HG03521 (cell line): ENCODE measurements around the gene PDSS2.
"Not testable (repeated sequence)": the region's sequence is repeated elsewhere in the genome, so short reads cannot be mapped to it uniquely, and the experiment has no call there.

Source experiments
- ATAC-seq: cut with Tn5 transposase; IDR thresholded peaks from one replicate; pipeline ENCODE4 v1.9.1; 2021; ENCODE audit warnings: mild to moderate bottlenecking, moderate library complexity; ENCODE audit not compliant: unreplicated experiment

The PDSS2 gene

DNA sequence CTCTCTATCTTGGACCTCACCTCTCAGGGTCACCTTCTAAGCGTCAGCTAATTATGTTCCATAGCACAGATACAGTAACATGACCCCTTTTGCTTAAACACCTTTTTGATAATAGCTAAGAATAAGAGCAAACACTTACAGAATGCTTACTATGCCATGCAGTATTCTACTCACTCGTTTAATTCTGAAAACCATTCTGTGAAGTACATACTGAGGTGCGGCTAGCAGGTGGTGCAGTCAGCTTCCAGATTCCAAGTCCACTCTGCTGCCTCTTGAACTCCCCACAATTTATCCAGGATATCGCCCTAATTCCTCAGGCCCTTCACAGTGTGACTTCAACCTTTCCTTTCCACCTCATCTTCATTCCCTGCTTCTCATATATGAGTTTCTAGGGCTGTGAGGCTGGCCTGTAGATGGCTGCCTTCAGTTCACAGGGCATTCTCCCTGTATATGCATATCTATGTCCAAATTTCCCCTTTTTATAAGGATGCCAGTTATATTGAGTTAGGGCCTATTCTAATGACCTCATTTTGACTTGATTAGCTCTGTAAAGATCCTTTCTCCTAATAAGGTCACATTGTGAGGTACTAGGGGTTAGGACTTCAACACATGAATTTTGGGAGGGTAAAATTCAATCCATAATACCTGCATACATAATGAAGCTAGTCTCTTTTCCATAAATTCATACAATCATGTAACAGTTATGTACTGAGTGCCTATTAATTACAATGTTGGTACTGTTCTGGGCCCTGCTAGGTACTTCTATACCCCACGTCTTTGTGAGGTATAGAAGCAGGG lies 130.1 kb downstream of the PDSS2 start:
- ATAC-seq: no peak

DNA sequence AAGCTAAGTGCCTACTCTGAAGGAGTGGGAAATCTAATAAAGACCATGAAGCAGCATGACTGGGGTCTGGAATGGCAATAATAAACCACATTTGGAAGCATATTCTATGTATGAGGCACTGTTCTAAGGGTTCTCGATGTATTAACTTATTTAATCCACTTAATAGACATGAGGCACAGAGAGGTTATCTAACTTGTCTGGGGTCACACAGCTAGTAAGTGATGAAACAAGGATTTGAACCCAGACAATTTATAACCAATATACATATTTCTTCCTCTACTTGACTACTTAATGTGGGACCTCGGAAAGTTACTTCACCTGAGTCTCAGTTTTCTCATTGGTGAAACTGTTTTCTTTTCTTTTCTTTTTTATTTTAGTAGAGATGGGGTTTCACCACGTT lies 131.3 kb downstream of the PDSS2 start:
- ATAC-seq: no peak

DNA sequence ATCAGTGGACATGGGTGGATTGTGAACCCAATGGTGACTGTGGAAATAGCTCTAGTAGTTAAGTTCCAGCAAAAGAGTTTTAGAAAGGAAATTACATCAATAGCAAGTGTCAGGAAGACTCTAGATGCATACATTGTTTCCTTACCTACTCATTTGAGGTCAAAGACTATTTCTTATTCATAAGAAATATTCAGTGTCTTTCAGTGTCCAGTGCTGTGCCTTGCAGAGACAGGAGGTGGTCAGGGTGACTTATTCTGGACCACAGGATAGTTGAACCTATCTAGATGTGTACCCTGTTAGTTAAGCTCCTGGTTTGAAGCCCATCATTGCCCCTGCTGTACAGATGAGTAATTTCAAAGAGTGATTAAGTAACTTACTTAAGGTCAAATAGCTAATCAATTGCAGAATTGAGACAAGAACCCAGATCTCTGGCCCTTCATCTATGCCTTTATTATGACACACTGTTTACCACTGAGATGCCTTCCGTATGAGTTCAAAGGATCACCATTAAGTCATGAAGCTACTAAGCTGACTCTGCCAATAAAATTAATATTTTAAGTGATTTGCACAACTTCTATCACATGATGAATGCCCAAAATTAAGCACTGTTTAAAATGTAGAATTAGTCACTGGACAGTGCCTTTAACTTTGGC lies 136.1 kb downstream of the PDSS2 start:
- no peak for ATAC-seq

DNA sequence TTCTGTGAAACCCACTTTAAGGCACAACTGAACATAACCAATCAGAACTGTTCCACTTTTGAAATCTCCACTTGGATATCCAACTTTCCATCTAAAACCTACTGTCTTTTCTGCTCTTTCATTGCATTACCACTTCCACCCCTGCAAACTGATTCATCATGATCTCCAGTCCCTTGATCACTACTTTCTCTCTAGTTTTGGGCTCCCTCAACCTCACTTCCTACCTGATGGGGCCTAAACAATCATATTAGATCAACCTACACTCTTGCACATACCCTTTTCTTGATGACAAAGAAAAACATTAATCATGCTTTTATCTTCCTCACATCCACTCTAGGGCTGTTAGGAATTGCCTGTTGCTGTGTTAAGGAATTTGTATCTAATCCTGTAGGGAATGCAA lies 137.6 kb downstream of the PDSS2 start:
- no peak for ATAC-seq

DNA sequence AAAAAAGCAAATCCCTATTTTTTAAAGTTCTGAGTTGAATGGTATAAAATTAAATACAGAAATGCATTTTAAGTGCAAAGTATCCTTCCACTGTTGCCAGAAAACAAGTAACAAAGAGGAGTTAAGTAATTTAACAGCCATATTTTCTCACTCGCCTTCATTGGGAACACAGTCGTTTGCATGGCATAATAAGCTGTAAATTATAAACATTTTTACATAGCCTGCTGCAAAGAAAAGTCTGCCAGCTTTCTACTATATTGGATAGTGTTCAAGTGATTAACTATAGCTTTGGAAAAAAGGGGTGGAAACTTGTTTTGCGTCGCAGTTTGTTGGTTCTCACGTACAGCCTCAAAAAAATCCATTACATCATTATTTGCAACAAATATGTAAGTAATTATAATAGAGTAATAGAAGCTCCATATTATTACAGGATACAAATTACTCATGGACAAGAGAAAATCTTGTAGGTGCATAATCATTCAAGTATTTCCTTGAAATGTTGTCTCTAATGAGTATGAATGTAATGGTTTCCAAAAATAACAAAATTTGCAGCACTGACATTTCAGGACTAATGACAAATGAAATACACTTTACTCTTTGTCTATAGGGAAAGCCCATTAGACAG lies 139.3 kb downstream of the PDSS2 start:
- ATAC-seq: no peak

DNA sequence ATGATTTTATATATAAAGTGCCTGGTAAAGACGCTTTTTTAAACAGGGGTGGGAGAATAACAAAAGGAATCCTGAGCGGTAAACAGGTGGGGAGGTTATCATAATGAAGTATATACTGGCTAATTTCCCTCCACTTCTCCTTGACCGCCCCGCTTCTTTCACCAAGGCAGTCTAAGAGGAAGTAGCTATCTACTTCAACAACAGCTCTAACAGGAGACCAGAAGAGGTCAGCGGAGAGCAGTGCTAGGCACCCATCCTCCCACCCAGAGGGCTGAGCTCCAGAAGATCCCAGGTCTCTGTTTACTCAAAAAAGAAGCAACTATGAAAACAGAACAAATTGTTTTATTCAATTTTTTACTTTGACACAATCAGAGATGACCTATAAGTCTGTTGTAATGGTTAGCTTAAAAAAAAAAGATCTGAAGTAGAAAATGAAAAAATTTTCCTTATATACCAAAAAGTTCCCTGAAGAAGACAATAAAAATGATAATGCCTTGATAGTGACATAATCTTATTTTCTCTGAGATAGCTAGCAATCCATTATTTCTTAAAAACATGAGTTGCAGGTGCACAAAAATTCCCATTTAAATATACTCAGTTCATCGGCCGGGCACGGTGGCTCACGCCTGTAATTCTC lies 141.1 kb downstream of the PDSS2 start:
- peak; percentile 75 for ATAC-seq

DNA sequence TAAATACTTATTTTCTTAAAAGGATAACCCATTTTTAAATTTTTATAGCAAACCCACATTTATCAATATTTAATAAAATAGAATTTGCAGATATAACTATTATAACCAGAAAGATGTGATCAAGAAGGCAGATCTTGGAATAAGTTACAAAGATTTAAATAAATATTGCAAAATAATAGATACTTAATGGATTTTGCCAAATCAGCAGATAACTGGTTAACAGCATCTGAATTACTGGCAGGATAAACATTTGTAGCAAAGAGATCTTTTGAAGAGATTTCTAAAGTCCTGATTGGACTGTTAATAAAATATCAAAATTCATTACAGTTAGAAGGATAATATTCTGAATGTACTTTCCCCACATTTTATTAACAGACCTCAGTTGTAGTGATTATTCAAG lies 144.2 kb downstream of the PDSS2 start:
- no peak for ATAC-seq

DNA sequence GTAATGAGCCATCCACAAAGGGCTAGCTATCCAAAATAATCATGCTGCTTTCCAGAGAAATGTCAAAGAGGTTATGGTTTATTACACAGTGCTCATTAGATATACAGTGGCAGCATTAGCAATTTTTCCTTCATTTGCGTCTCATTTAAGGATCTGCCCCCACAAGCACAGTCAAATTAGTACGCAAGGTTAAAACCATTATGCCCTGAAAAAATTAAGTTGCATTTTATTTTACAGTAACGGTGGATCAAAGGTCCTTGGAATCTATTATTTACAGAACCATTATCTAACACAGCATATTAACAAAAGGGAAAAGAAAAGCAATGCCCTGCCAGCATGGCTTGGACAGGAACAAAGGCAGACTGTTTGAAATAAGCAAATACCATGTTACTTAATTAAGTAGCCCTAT lies 144.8 kb downstream of the PDSS2 start:
- ATAC-seq: no peak

DNA sequence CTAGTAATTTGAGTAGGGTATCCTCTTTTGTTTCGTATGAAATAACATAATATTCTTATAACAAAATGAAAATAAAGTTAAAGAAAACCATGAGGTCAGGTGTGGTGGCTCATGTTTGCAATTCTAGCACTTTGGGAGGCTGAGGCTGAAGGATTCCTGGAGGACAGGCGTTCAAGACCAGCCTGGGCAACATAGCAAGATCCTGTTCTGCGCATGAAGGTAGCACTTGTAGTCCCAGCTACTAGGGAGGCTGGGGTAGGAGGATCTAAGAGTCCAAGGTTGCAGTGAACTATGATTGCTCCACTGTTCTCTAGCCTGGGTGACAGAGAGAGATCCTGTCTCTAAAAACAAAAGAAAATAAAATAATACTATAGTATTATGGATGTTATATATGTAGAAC lies 145.6 kb downstream of the PDSS2 start:
- ATAC-seq: no peak

DNA sequence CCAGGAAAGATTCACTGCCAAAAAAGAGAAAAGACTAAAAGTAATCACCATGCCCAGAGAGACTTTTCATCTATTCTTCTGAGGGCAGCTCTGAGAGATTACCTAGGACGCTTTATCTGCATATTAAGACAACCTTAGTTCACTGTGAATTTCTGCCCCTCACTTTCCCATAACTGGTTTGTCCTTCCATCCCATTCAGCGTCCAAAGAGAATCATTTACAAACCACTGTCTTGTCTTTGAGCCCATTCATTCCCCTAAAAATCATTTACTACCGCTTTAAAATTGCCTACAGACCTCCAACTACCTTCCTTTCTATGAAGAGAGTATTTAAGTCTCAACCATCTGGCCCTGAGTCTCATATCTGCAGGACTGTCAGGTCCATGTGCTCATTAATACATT lies 149.0 kb downstream of the PDSS2 start:
- ATAC-seq: no peak

DNA sequence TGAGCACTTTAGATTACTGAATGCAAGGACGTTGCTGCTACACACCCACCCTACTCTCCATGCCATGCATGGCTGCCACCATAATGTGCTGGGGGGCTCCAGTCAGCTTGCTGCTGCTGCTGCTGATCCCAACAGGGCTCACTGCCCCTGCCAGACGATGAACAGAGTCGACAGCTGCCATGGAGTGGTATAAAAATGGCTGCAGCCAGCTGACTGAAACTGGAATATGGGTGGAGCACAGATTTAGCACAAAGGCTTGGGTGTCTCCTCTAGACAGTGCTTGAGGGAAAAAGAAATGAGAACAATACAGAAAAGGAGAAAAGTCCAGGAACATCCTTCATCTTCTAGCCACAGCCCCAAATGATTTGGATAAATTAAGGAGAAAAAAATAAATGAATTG lies 150.7 kb downstream of the PDSS2 start:
- no peak for ATAC-seq

DNA sequence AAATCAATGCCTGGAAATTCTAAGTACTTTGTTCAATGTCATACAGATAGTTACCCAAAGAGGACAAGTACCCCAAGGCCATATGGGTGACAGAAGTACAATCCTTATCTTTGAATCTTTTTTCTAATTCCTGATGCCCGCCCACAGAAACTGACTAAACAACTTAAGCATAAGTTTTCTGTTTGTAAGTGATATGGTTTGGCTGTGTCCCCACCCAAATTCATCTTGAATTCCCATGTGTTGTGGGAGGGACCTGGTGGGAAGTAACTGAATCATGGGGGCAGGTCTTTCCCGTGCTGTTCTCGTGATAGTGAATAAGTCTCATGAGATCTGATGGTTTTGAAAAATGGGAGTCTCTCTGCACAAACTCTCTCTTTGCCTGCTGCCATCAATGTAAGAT lies 153.4 kb downstream of the PDSS2 start:
- not testable (repeated sequence) for ATAC-seq

DNA sequence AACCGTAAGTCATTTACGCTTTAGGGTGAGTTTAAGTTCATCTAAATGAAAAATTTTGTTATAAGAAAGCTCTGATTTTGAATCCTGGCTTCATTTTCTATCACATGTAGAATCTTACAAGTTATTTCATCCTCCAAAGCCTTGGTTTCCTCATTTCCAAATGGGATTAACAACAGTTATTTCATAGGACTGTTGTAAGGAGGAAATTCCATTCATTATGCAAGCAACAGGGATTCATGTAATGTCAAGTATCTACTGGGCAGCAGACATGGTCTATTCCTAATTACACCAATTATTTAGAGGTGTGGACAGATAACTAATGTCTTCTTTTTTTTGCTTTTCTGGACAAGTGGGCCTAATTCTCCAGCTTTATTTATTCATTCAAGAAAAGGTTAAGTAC lies 154.0 kb downstream of the PDSS2 start:
- ATAC-seq: no peak

DNA sequence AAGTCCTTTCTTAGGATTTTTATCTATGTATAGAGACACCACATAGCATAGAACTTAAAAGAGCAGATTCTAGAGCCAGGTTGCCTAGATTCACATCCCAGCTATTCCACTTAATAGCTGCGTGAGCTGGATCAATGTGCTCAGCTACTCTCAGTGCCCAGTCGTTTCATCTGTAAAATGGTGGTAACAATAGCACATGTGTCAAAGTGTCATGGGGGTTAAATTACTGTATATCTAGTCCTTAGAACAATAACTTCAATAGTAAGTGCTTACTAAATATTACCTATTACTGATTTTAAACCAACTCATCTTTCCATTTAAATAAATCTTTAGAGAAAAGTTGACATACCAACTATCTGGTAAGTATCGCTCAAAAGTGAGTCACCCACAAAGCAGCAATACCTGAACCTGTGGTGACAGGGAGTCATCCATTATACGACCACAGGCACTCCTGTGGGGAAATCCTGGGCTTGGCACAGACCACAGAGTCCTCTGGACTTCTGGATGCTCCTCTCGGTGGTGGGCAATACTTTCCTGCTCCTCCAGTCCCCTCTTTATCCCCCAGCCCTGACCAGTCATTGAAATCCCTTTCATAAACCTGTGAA lies 154.8 kb downstream of the PDSS2 start:
- ATAC-seq: no peak

DNA sequence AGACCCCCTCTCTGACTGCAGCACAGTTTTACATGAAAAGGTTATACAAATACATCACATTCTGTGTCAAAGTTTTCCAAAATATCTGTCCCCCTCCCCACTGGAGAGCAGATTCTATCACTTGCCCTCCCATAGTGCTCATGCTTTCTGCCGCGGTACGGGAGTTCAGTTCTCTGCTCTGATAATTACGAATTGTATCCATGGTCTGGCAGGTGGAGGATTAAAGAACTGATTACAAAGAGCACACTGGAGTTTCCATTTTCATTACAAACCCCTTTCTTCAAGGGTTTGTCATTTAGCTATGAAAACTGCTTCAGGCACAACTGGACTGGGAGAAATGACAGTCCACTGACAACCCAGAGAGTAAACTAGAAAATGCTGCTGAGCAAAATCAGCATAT lies 166.0 kb downstream of the PDSS2 start:
- ATAC-seq: no peak

DNA sequence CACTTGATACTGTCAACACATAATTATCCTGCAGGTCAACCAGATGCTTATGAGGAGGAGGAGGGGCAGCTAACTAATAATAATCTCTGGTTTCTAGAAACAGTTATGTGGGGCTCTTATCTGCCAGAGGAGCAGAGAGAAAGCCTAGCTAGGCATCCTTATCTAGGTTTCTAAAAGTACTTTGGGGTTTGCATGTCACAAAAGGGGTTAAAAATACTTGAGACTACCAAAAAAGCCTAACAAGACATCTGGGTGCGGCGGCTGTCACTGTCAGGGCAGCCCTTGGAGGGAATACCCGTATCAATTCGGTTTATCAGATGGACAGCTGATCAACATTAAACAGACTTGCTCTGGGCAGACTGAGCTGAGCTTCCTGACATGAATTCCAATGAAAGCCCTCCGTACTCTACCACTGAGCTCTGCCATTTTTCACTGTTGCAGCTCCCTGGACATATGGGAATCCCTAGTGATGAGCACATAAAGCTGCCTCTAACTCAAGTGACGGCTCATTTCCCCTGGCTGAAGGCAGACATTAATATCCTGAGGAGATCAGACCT lies 166.6 kb downstream of the PDSS2 start:
- no peak for ATAC-seq

DNA sequence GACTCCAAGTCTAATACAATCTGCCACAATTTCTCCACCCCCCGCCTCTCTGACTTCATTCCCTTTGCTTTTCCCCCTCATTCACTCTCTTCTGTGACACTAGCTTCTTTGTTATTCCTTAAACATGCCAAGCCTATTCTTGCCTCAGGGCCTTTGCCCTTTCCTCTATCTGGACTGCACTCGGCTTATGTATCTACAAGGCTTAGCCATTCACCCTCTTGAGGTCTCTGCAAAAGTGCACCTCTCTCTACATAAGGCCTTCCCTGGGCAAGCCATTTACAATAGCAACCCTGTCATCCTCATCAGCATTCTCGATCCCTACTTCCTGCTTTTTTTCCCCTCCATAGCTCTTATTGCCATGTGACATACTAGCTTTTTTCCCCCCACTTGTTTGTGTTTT lies 168.9 kb downstream of the PDSS2 start:
- ATAC-seq: no peak

DNA sequence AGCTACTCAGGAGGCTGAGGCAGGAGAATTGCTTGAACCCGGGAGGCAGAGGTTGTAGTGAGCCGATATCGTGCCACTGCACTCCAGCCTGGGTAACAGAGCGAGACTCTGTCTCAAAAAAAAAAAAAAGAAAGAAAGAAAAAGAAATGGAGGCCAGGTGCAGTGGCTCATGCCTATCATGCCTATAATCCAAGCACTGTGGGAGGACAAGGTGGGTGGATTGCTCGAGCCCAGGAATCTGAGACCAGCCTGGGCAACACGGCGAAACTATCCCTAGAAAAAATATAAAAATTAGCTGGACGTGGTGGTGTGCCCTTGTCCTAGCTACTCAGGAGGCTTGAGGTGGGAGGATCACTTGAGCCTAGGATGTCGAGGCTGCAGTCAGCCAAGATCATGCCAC lies 170.1 kb downstream of the PDSS2 start:
- not testable (repeated sequence) for ATAC-seq

DNA sequence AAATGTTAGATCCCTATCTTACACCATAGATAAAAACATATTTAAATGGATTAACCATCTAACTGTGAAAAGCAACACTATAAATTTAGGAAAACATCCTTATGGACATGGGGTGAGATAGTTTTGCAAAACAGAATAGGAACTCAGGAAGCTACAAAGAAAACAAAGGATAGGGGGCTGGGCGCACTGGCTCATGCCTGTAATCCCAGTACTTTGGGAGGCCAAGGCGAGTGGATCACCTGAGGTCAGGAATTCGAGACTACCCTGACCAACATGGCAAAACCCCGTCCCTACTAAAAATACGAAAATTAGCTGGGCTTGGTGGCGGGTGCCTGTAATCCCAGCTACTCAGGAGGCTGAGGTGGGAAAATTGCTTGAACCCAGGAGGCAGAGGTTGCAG lies 173.7 kb downstream of the PDSS2 start:
- not testable (repeated sequence) for ATAC-seq

DNA sequence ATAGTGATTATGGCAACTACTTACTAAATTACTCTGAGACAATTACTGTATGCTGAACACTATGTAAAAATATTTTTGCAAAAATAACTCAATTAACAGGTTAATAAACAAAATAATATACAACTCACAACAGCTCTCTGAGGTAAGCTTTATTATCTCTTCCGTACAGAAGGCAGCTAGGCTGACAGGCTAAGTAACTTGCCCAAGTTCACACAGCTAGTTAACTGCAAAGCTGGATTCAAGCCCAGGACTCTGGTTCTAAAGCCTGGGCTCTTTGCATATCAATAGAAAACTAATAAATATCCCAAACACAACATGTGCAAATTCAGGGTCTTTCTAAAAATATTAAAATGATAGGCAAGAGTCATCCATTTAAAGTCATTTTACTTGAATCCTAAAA lies 174.6 kb downstream of the PDSS2 start:
- ATAC-seq: no peak

DNA sequence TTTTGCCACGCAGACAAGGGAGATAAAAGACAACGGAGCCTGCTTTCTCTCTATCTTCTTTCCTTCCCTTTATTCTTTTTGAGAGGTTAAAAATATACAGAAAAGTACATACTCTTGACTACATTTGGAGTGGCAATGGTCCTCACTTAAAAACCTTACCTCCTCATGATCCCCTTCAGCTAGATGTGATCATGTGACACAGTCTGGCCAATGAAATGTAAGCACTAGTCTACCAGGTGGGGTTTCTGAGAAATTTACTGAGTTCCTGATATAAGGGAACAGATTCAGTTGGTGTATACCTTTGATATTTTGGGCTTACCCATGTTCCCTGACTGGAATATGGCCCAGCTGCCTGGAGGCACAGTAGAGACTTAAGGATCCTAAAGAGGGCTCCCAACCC lies 178.6 kb downstream of the PDSS2 start:
- no peak for ATAC-seq
